AG04449 (cell line): ENCODE measurements around the gene RAB35.
A peak's percentile ranks its signal among the peaks of the same experiment; 100 is the strongest.

ENCODE experiments used
- CTCF ChIA-PET: fragments of 350-600 bp; formaldehyde crosslinking; extraction: SDS; loops from one replicate; lab custom pipeline; 2021; ENCODE audit warnings: antibody characterized with exemption; lab: Yijun Ruan, JAX
- POLR2A ChIA-PET: fragments of 400-600, 350-600 bp; formaldehyde crosslinking; extraction: SDS; loops from one replicate; lab custom pipeline; 2020; ENCODE audit warnings: antibody characterized with exemption, inconsistent platforms; lab: Yijun Ruan, JAX
- DNase-seq: peaks from one replicate; pipeline ENCODE4 v3.0.0-alpha.2; 2010; ENCODE audit warnings: low read depth, low spot score
- H3K4me3 ChIP-seq: 2 replicates; pipeline ENCODE4 v1.5.1; 2011; ENCODE audit warnings: low read depth, mild to moderate bottlenecking, control low read depth, low read length
- CTCF ChIP-seq: IDR thresholded peaks from one replicate; pipeline ENCODE4 v1.5.1; 2011; ENCODE audit warnings: mild to moderate bottlenecking, moderate library complexity, low read length, control low read depth, inconsistent platforms; ENCODE audit not compliant: insufficient read depth; ENCODE audit errors: missing control alignments

The RAB35 gene

GRCh38 chr12:120115692-120116440 lies 687 bp downstream of the RAB35 start:
- ChIA-PET CTCF (interaction anchor here (1.5 kb wide), 1 partner anchor 85 kb away, joined by 4 read pairs; the partner anchor contains the start of gene RPLP0), POLR2A (interaction anchor here (0.6 to 3.1 kb wide), 2 partner anchors 42 to 85 kb away, joined by 3 to 16 read pairs; partner anchors contain the start of gene RPLP0)
- DNase-seq, result no peak
- TF ChIP-seq CTCF, result no peak
- H3K4me3 ChIP-seq, result peak overlapping the region; percentile 90

DNA sequence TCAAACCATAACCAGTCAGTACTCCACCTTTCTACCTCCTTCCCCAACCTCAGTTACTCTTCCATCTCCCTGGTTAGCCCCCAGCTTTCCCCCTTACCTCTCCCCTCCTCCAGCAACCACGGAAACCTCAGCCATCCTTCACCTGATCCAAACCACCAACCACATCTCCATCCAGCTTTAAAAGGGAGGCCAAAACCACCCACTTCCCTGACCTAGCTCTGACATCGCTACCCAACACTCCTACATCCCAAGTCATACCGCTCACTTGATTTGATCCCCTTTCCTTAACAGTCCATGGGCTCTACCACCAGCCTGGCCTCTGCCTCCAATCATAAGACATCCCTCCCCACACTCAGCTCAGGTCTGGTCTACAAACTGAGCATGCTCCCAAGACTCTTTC lies 1.5 kb downstream of the RAB35 start:
- peak overlapping the region; percentile 90 for H3K4me3 ChIP-seq
- POLR2A ChIA-PET, result interaction anchor here (0.8 kb wide), 1 partner anchor 86 kb away, joined by 3 read pairs; the partner anchor contains the start of gene RPLP0
- no peak for DNase-seq
- CTCF ChIA-PET, result interaction anchor here (1.0 to 1.5 kb wide), 2 partner anchors 28 to 86 kb away, joined by 3 to 4 read pairs; partner anchors contain the start of gene RPLP0
- no peak for TF ChIP-seq CTCF

DNA sequence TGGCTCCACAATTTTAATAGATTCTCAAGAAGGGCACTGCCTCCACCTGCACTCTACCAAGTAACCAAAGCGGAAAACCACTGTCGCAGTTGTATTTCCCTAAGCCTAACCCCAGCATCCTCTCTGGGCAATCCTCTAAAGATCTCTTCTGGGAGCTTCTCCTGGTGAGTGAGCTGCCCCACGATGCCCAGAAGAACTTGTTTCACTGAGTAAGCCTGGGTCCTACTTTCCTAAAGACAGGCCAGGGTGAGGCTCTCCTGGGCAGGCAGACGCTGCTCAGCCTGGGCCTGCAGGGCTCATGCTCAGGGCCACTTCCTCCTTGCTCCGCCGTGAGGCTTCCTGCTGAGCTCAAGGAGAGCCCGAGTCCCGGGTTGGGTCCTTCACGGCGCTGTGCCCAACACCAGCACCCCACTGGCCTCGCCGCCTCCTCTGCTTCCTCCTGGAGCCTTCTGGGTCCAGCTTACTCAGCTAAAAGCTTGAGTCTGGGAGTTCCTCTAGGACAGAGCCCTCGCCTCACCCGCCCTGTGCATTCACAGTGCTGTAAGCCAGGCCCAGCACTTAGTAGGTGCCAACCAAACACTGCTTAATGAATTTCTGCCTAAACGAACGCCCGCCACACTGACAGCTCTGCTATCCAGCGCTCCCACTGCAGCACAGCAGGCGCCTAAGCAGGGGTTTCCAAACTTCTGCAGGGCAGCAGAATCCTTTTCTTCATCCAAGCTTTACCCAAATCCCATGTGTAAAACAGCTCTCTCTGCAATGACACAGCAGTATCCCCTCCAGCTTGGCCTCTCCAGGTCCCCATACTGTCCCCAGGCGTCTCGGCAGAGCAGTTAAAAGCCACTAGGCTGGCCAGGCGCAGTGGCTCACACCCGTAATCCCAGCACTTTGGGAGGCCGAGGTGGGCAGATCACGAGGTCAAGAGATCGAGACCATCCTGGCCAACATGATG lies 5.7 kb downstream of the RAB35 start:
- TF ChIP-seq CTCF, result no peak
- POLR2A ChIA-PET, result interaction anchor here (1.4 kb wide), 1 partner anchor 90 kb away, joined by 5 read pairs; the partner anchor contains the start of gene RPLP0
- no peak for DNase-seq
- CTCF ChIA-PET, result no interaction called here
- no peak overlapping the region for H3K4me3 ChIP-seq

- POLR2A ChIA-PET, result no interaction called here
- no peak for DNase-seq
- no peak overlapping the region for H3K4me3 ChIP-seq
- CTCF ChIA-PET, result no interaction called here
- no peak for TF ChIP-seq CTCF
Observed at GRCh38 chr12:120109570-120110267, 6.8 kb downstream of the RAB35 start.

DNA sequence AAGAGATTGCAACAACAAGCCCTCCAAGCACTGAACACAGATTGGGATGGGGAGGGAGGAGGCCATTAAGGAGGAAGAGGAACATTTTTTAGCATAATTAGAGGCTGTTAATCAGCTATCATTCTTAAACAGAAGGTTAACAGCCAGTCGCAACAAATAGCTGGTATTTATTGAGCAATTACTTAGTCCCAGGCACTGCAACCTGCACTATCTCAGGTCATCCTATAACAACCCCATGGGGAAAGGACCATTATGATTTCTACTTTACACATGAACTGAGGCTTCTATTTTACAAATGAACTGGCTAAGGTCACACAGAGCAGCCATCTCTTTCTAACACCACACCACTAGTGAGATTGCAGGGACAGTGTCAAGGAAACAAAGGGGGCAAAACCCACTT lies 10.4 kb downstream of the RAB35 start:
- CTCF ChIA-PET, result no interaction called here
- no peak for DNase-seq
- no peak overlapping the region for H3K4me3 ChIP-seq
- TF ChIP-seq CTCF, result no peak
- POLR2A ChIA-PET, result no interaction called here
